Upper lobe of left lung (tissue), 4 donors: Measurements from ENCODE around the gene SLC38A5.

Experiments used
- EP300 ChIP-seq, 4 donors: sonication (generic); formaldehyde crosslinking; IDR thresholded peaks; one replicate each; pipeline ENCODE4 v1.5.1; 2017; ENCODE audit warnings: antibody characterized with exemption in 4 of 4, control low read depth in 2 of 4
- POLR2A ChIP-seq, 4 donors: fragments of 450-650 bp; IDR thresholded peaks; one replicate each; pipeline ENCODE4 v1.5.1; 2016 to 2017; ENCODE audit warnings: antibody characterized with exemption in 4 of 4, mild to moderate bottlenecking in 2 of 4
- POLR2AphosphoS5 ChIP-seq, 2 donors: sonication (generic); formaldehyde crosslinking; IDR thresholded peaks; one replicate each; pipeline ENCODE4 v1.5.1; 2017; ENCODE audit warnings: antibody characterized with exemption in 2 of 2
- TF ChIP-seq, protein P1 (sequence below), 6 experiments: fragments of 450-650 bp in 4 of 6; fragments of 200-600 bp in 2 of 6; sonication (generic) in 2 of 6; IDR thresholded peaks; one replicate each; pipeline ENCODE4 v1.5.1; 2016 to 2019; ENCODE audit warnings: antibody characterized with exemption in 6 of 6

DNA sequence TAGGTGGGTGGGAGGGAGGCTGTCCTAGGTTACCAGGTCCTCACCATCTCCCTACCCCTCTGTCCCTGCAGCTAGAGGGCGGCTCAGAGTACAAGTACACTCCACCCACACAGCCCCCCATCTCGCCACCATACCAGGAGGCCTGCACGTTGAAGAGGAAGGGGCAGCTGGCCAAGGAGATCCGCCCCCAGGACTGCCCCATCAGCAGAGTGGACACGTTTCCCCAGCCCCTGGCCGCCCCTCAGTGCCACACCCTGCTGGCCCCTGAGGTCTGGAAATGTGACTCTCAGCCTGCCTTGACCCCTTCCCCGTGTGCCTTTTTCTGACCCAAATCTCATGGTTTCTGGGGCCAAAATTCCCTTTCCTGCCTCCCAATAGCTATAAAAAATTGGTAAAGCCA lies 12.5 kb upstream of the SLC38A5 start:
- TF ChIP-seq, protein P1, sequence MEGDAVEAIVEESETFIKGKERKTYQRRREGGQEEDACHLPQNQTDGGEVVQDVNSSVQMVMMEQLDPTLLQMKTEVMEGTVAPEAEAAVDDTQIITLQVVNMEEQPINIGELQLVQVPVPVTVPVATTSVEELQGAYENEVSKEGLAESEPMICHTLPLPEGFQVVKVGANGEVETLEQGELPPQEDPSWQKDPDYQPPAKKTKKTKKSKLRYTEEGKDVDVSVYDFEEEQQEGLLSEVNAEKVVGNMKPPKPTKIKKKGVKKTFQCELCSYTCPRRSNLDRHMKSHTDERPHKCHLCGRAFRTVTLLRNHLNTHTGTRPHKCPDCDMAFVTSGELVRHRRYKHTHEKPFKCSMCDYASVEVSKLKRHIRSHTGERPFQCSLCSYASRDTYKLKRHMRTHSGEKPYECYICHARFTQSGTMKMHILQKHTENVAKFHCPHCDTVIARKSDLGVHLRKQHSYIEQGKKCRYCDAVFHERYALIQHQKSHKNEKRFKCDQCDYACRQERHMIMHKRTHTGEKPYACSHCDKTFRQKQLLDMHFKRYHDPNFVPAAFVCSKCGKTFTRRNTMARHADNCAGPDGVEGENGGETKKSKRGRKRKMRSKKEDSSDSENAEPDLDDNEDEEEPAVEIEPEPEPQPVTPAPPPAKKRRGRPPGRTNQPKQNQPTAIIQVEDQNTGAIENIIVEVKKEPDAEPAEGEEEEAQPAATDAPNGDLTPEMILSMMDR (IDR thresholded peaks at IDR 0.05): no peak
- TF ChIP-seq POLR2AphosphoS5 (IDR thresholded peaks at IDR 0.05) (no peak), EP300 (IDR thresholded peaks at IDR 0.05) (no peak), POLR2A (IDR thresholded peaks at IDR 0.05) (no peak)
